B cell (primary cell): Measurements from ENCODE around the gene DAAM2. TPM values are rescaled to one million over a fixed set of nuclear protein-coding genes. Genes with fewer than 3 reads are reported as not detected.

Source experiments
- ATAC-seq: fragments of 200-7000 bp; cut with Tn5 transposase; one replicate; pipeline ENCODE4 v1.10.0; 2021; ENCODE audit warnings: low read depth, mild to moderate bottlenecking, moderate number of reproducible peaks, moderate library complexity
- CTCF ChIA-PET: fragments of 350-600 bp; sonication (Branson Sonifier 250); formaldehyde crosslinking; loops from one replicate; lab custom pipeline; 2021; ENCODE audit warnings: antibody characterized with exemption, inconsistent platforms; lab: Charles Lee
- POLR2A ChIA-PET: fragments of 350-600 bp; sonication (Branson Sonifier 250); formaldehyde crosslinking; loops from one replicate; lab custom pipeline; 2021; ENCODE audit warnings: antibody characterized with exemption; lab: Charles Lee
- DNase-seq: peaks from one replicate; pipeline ENCODE4 v3.0.0; 2013
- H2AFZ ChIP-seq: 2 replicates; pipeline ENCODE4 v1.6.1; 2012; ENCODE audit warnings: mild to moderate bottlenecking, low read depth, low read length; ENCODE audit not compliant: insufficient read depth, poor library complexity, severe bottlenecking
- H3K27ac ChIP-seq, 2 donors: 1 replicate in 1 of 2; 2 replicates in 1 of 2; pipeline ENCODE4 v1.5.1; 2012 to 2013; ENCODE audit warnings: low read length in 2 of 2, mild to moderate bottlenecking in 2 of 2, moderate library complexity in 1 of 2
- H3K27me3 ChIP-seq, 4 experiments: fragments of 200-600 bp in 1 of 4; sonication (generic) in 1 of 4; replicated peaks in 1 of 4; 1 replicate in 2 of 4; 2 replicates in 2 of 4; pipeline versions ENCODE4 v1.6.1 to v1.7.0; 2013 to 2016; ENCODE audit warnings: low read length in 3 of 4, mild to moderate bottlenecking in 2 of 4, mixed read lengths in 1 of 4, moderate library complexity in 1 of 4; ENCODE audit not compliant: insufficient read depth in 4 of 4, control insufficient read depth in 3 of 4; ENCODE audit errors: control extremely low read depth in 1 of 4
- H3K36me3 ChIP-seq, 2 experiments: replicated peaks in 1 of 2; 1 replicate in 1 of 2; 2 replicates in 1 of 2; pipeline versions ENCODE4 v1.6.1 to v1.7.1; 2013; ENCODE audit warnings: low read length in 1 of 2; ENCODE audit not compliant: insufficient read depth in 2 of 2, control insufficient read depth in 1 of 2; ENCODE audit errors: control extremely low read depth in 1 of 2, extremely low read depth in 1 of 2
- H3K4me1 ChIP-seq, 2 donors: fragments of 200-600 bp in 1 of 2; sonication (generic) in 1 of 2; 1 replicate in 1 of 2; 2 replicates in 1 of 2; pipeline versions ENCODE4 v1.5.1 to v1.6.1; 2013 to 2017; ENCODE audit warnings: low read length in 2 of 2; ENCODE audit not compliant: control insufficient read depth in 2 of 2, insufficient read depth in 2 of 2
- H3K4me2 ChIP-seq: replicated peaks from 2 replicates; pipeline ENCODE3; 2012; ENCODE audit warnings: mild to moderate bottlenecking, low read depth, low read length; ENCODE audit not compliant: poor library complexity, severe bottlenecking
- H3K4me3 ChIP-seq, 5 experiments: fragments of 200-600 bp in 1 of 5; sonication (generic) in 1 of 5; 1 replicate in 3 of 5; 2 replicates in 2 of 5; pipeline versions ENCODE4 v1.5.1 to v1.7.0; 2011 to 2016; ENCODE audit warnings: low read length in 4 of 5, mild to moderate bottlenecking in 4 of 5, low read depth in 2 of 5, control low read depth in 1 of 5, moderate library complexity in 1 of 5; ENCODE audit not compliant: insufficient read depth in 1 of 5; ENCODE audit errors: control extremely low read depth in 1 of 5, extremely low read depth in 1 of 5
- H3K79me2 ChIP-seq: fragments of 200-600 bp; sonication (generic); one replicate; pipeline ENCODE4 v1.6.0; 2016; ENCODE audit warnings: low read length; ENCODE audit not compliant: control insufficient read depth, insufficient read depth
- H3K9ac ChIP-seq: fragments of 200-600 bp; sonication (generic); 2 replicates; pipeline ENCODE4 v1.6.1; 2017; ENCODE audit warnings: mild to moderate bottlenecking, low read length, moderate library complexity
- H3K9me3 ChIP-seq, 3 donors: one replicate each; pipeline versions ENCODE4 v1.6.1 to v1.7.1; 2013; ENCODE audit warnings: low read length in 2 of 3; ENCODE audit not compliant: control insufficient read depth in 2 of 3, insufficient read depth in 1 of 3; ENCODE audit errors: control extremely low read depth in 1 of 3
- H4K20me1 ChIP-seq: 2 replicates; pipeline ENCODE4 v1.6.0; 2012; ENCODE audit warnings: mild to moderate bottlenecking, low read length; ENCODE audit not compliant: insufficient read depth, control insufficient read depth, poor library complexity, severe bottlenecking
- H3K27ac Mint-ChIP-seq: one replicate; pipeline ENCODE4 v1.8.0; 2021; ENCODE audit warnings: mixed read lengths
- H3K27me3 Mint-ChIP-seq: one replicate; pipeline ENCODE4 v1.8.0; 2021; ENCODE audit warnings: mixed read lengths
- H3K4me1 Mint-ChIP-seq: one replicate; pipeline ENCODE4 v1.8.0; 2021; ENCODE audit warnings: mixed read lengths
- H3K4me3 Mint-ChIP-seq: one replicate; pipeline ENCODE4 v1.8.0; 2021; ENCODE audit warnings: mixed read lengths
- H3K9me3 Mint-ChIP-seq: one replicate; pipeline ENCODE4 v1.8.0; 2022; ENCODE audit warnings: mixed read lengths; ENCODE audit not compliant: insufficient read depth
- CTCF ChIP-seq: fragments of 200-600 bp; IDR thresholded peaks from one replicate; pipeline ENCODE4 v1.8.0; 2022; ENCODE audit warnings: antibody characterized with exemption, mild to moderate bottlenecking
- EZH2 ChIP-seq: IDR thresholded peaks from 2 replicates; pipeline ENCODE4 v1.6.1; 2012; ENCODE audit warnings: borderline replicate concordance, low read depth, mild to moderate bottlenecking, moderate library complexity, low read length; ENCODE audit not compliant: insufficient read depth, poor library complexity, severe bottlenecking
- WGBS: methylation state at CpG from one replicate; pipeline ENCODE4 v1.1.5; 2013; ENCODE audit warnings: missing lambda C conversion rate; ENCODE audit not compliant: insufficient coverage; 5-methylcytosine and 5-hydroxymethylcytosine counted together
- intact Hi-C: fragments of 100-400 bp; cut with micrococcal nuclease; formaldehyde crosslinking; loops from one replicate; pipeline ENCODE4 v1.10.0; 2022
- polyA plus RNA-seq: library from polyadenylated mRNA; depleted of rRNA; stranded (reverse); fragments of >200 nt; gene quantifications from 2 replicates; pipeline ENCODE4 v1.2.3, GENCODE V29; 2012
- total RNA-seq, 2 donors: library from RNA; stranded (reverse); fragments of 120-200 nt in 1 of 2; gene quantifications; 1 replicate in 1 of 2; 2 replicates in 1 of 2; pipeline versions ENCODE4 v1.2.3 to v1.2.4, GENCODE V29; 2013 to 2022

The DAAM2 gene
- total and polyA plus RNA-seq, 2 donors (not counting 1 experiment from before 2014, with no cell fraction given) = not detected

- H3K4me1 Mint-ChIP-seq = peaks cover 2% of the 10 kb centered on the region
- ATAC-seq (no peak), DNase-seq (no peak)
- no peak overlapping the region for H2AFZ ChIP-seq
- H4K20me1 ChIP-seq = no peaks in the 10 kb centered on the region
- H3K9me3 ChIP-seq = peaks cover 0 to 4% (median 0%) of the 10 kb centered on the region in 3 donors
- ChIA-PET CTCF (no interaction called here), POLR2A (no interaction called here)
- H3K27ac Mint-ChIP-seq = no peak overlapping the region
- no peak overlapping the region for H3K4me3 Mint-ChIP-seq
- H3K4me3 ChIP-seq = no peak overlapping the region
- no peak for TF ChIP-seq CTCF
- no peak for TF ChIP-seq EZH2
- H3K4me1 ChIP-seq = peaks cover 0 to 4% of the 10 kb centered on the region in 2 donors
- WGBS = 92% methylated on average over 6 of the region's 10 CpGs
- H3K4me2 ChIP-seq = no peak overlapping the region
- peaks cover 29% of the 10 kb centered on the region for H3K27me3 Mint-ChIP-seq
- H3K9ac ChIP-seq = no peak overlapping the region
- intact Hi-C loops = no loop called here
- H3K36me3 ChIP-seq = no peaks in the 10 kb centered on the region
- no peaks in the 10 kb centered on the region for H3K9me3 Mint-ChIP-seq
- no peak overlapping the region for H3K27ac ChIP-seq
- peaks cover 0 to 22% (median 14%) of the 10 kb centered on the region in 4 experiments for H3K27me3 ChIP-seq
- H3K79me2 ChIP-seq = no peaks in the 10 kb centered on the region
These were observed 146.8 kb downstream of the DAAM2 start for GRCh38 chr6:39938773-39939654.

GRCh38 chr6:39941138-39941537 is 149.0 kb downstream of the DAAM2 start:
- no peak overlapping the region for H3K4me3 Mint-ChIP-seq
- no peak overlapping the region for H3K4me3 ChIP-seq
- H3K9ac ChIP-seq = no peak overlapping the region
- H3K4me1 Mint-ChIP-seq = no peaks in the 10 kb centered on the region
- ATAC-seq (no peak), DNase-seq (no peak)
- H3K4me2 ChIP-seq = no peak overlapping the region
- H3K27me3 ChIP-seq = peaks cover 0 to 10% (median 7%) of the 10 kb centered on the region in 4 experiments
- no peaks in the 10 kb centered on the region for H3K36me3 ChIP-seq
- H3K27ac ChIP-seq = no peak overlapping the region
- POLR2A ChIA-PET = no interaction called here
- H3K4me1 ChIP-seq = no peaks in the 10 kb centered on the region
- H4K20me1 ChIP-seq = no peaks in the 10 kb centered on the region
- H3K79me2 ChIP-seq = no peaks in the 10 kb centered on the region
- no peak overlapping the region for H2AFZ ChIP-seq
- no peak for TF ChIP-seq EZH2
- no peak for TF ChIP-seq CTCF
- H3K27ac Mint-ChIP-seq = no peak overlapping the region
- peaks cover 20% of the 10 kb centered on the region for H3K27me3 Mint-ChIP-seq
- H3K9me3 Mint-ChIP-seq = no peaks in the 10 kb centered on the region
- WGBS = no CpG with 5 or more reads among the region's 6 CpGs
- CTCF ChIA-PET = no interaction called here
- H3K9me3 ChIP-seq = no peaks in the 10 kb centered on the region
- intact Hi-C loops = no loop called here
